Tibial artery (tissue), 4 donors: Measurements from ENCODE around the gene ZNF576.

Source experiments
- DNase-seq, 2 donors: peaks; one replicate each; pipeline ENCODE4 v3.0.0-alpha.2; 2019
- H3K27ac ChIP-seq, 2 donors: fragments of 200-600 bp; sonication (generic) in 1 of 2; 1 replicate in 1 of 2; 2 replicates in 1 of 2; pipeline ENCODE4 v1.5.1; 2018 to 2019; ENCODE audit warnings: mild to moderate bottlenecking in 1 of 2
- H3K27me3 ChIP-seq, 2 donors: fragments of 200-600 bp; sonication (generic) in 1 of 2; one replicate each; pipeline versions ENCODE4 v1.5.1 to v1.6.0; 2016 to 2019
- H3K36me3 ChIP-seq, 3 donors: fragments of 200-600 bp; sonication (generic) in 2 of 3; one replicate each; pipeline ENCODE4 v1.5.1; 2016 to 2019; ENCODE audit warnings: mild to moderate bottlenecking in 2 of 3
- H3K4me1 ChIP-seq, 4 donors: fragments of 200-600 bp; sonication (generic) in 2 of 4; 1 replicate in 3 of 4; 2 replicates in 1 of 4; pipeline ENCODE4 v1.5.1; 2016 to 2019
- H3K4me3 ChIP-seq, 2 donors: fragments of 200-600 bp; sonication (generic) in 1 of 2; 1 replicate in 1 of 2; 2 replicates in 1 of 2; pipeline ENCODE4 v1.5.1; 2018 to 2019; ENCODE audit warnings: mild to moderate bottlenecking in 2 of 2
- H3K9me3 ChIP-seq, 3 donors: fragments of 200-600 bp; sonication (generic) in 1 of 3; one replicate each; pipeline ENCODE4 v1.5.1; 2016 to 2019
- intact Hi-C: fragments of 100-400 bp; cut with DNase I; formaldehyde crosslinking; loops from one replicate; pipeline ENCODE4 v1.15.0; 2023; ENCODE audit warnings: low total_unique reads
- TF ChIP-seq, protein P1 (sequence below), 2 experiments: fragments of 200-600 bp in 1 of 2; fragments of 450-650 bp in 1 of 2; IDR thresholded peaks; one replicate each; pipeline ENCODE4 v1.5.1; 2017 to 2019; ENCODE audit warnings: antibody characterized with exemption in 2 of 2, mild to moderate bottlenecking in 1 of 2, moderate library complexity in 1 of 2

The ZNF576 gene

DNA sequence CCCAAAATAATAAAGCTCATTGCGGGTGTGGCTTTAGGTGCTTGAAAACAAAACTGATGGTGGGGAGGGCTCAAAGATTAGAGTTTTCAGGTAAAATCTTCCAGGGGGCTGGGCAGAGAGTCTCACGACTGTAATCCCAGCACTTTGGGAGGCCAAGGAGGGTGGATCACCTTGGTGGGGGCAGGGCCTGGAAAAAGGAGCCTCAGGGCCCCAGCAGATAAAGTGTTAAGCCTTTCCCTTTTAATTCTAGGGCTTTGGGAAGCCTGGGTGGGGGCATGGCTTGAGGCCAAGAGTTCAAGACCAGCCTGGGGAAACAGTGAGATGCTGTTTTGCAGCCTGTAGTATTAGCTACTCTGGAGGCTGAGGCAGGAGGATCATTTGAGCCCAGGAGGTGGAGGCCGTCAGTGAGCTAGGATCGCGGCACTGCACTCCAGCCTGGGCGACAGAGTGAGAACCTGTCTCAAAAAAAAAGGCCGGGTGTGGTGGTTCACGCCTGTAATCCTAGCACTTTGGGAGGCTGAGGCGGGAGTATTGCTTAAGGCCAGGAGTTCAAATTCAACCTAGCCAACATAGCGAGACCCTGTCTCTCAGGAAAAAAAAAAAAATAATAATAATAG, 2.2 kb upstream of the ZNF576 start:
- TF ChIP-seq, protein P1, sequence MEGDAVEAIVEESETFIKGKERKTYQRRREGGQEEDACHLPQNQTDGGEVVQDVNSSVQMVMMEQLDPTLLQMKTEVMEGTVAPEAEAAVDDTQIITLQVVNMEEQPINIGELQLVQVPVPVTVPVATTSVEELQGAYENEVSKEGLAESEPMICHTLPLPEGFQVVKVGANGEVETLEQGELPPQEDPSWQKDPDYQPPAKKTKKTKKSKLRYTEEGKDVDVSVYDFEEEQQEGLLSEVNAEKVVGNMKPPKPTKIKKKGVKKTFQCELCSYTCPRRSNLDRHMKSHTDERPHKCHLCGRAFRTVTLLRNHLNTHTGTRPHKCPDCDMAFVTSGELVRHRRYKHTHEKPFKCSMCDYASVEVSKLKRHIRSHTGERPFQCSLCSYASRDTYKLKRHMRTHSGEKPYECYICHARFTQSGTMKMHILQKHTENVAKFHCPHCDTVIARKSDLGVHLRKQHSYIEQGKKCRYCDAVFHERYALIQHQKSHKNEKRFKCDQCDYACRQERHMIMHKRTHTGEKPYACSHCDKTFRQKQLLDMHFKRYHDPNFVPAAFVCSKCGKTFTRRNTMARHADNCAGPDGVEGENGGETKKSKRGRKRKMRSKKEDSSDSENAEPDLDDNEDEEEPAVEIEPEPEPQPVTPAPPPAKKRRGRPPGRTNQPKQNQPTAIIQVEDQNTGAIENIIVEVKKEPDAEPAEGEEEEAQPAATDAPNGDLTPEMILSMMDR (IDR thresholded peaks at IDR 0.05) = no peak
- Histone ChIP-seq H3K4me1 (peaks cover 0 to 47% (median 38%) of the 10 kb centered on the region in 4 donors), H3K36me3 (peaks cover 20 to 66% (median 32%) of the 10 kb centered on the region in 3 donors), H3K27ac (peak overlapping the region; percentile 11 to 90), H3K4me3 (peak overlapping the region; percentile 67 to 80), H3K27me3 (no peaks in the 10 kb centered on the region), H3K9me3 (no peaks in the 10 kb centered on the region)
- DNase-seq = no peak
- intact Hi-C loops = no loop called here

DNA sequence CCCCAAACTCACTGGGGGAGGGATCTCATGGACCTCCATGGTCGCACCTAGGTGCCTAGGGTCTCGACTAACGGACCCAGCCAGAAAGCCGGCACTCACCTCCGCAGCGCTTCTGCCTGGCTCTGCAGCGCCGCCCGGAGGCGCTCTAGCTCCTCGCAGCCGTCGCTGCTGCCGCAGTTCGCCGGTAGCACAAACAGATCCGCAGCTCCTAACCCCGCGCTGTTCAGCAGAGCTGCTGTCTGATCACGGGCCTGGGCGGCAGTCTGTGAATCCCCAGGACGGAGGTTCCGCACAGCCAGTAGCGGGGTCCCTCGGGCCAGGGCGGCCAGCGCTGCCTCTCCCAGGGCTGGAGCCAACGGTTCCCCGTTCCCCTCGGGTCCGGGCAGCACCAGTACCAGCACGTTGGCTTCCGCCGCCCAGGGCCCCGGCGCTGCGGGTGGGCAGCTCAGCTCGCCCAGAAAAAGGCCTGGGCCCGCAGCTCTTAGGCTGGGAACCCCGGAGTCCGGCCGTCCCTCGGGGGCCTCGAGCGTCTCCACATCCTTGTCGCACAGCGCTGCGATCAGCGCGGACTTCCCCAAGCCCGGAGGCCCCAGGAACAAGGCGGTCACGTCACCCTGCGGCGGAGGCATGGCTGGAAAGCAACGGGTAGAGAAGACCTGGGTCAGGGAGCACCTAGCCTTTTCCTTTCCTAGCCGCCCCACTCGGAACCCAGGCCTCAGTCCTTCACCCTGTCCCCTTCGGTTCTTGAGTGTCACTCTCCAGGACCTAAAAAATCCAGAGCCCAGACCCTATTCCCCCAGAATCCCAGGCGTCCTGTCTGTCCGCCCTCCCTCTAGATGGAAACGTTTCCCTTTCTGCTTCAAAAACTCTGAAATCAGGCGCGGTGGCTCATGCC, 1.4 kb upstream of the ZNF576 start:
- H3K27me3 ChIP-seq = no peaks in the 10 kb centered on the region
- no peak for DNase-seq
- H3K9me3 ChIP-seq = no peaks in the 10 kb centered on the region
- H3K4me3 ChIP-seq = peak overlapping the region; percentile 67 to 80
- H3K36me3 ChIP-seq = peaks cover 24 to 66% (median 40%) of the 10 kb centered on the region in 3 donors
- intact Hi-C loops = loop anchor here (5.0 kb wide), 1 partner anchor 68 kb away; the partner anchor contains the start of gene ETHE1
- H3K4me1 ChIP-seq = peaks cover 0 to 47% (median 38%) of the 10 kb centered on the region in 4 donors
- H3K27ac ChIP-seq = peak overlapping the region; percentile 90 to 96
- TF ChIP-seq, protein P1 (IDR thresholded peaks at IDR 0.05) = peak; percentile 31 to 43

DNA sequence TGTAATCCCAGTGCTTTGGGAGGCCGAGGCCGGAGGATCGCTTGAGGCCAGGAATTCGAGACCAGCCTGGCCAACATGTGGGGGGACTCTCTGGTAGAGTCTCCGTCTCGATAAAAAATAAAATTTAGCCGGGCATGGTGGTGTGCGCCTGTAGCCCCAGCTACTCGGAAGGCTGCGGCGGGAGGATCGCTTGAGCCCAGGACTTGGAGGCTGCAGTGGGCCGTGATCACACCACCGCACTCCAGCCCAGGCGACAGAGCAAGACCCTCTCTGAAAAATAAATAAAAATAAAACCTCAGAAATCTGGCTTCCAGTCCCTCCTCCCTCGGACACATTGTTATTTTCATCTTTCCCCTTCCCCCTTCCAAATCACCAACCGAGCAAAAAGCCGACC, 793 bp upstream of the ZNF576 start:
- intact Hi-C loops = loop anchor here (5.0 kb wide), 1 partner anchor 68 kb away; the partner anchor contains the start of gene ETHE1
- DNase-seq = no peak
- TF ChIP-seq, protein P1 (IDR thresholded peaks at IDR 0.05) = no peak
- Histone ChIP-seq H3K4me1 (peaks cover 0 to 47% (median 38%) of the 10 kb centered on the region in 4 donors), H3K9me3 (no peaks in the 10 kb centered on the region), H3K27me3 (no peaks in the 10 kb centered on the region), H3K27ac (peak overlapping the region; percentile 90 to 96), H3K4me3 (peak overlapping the region; percentile 67 to 80), H3K36me3 (peaks cover 24 to 66% (median 46%) of the 10 kb centered on the region in 3 donors)

DNA sequence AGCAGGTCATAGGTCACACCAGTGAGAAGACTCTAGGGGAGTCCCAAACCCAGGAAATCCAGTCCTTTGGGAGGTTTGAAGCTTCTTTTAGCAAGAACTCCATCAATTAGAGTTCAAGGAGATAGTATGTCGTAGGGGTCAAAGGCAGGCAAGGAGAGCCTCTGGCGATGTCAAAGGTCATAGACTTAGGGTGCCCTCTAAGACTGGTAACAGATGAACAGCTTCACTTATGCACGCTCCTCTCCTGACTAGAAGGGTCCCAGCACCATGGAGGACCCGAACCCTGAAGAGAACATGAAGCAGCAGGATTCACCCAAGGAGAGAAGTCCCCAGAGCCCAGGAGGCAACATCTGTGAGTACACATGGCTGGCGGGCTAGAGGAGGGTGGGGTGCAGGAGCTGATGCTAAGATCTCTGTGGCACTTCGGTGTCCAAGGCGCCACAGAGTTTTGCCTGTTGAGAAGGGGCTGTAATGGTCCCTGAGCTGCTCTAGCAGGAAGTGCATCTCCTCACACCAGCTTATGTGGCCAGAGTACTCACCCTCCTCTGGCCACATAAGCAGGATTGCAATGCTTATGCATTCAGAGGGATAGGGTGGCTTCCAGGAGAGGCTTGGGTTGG, 557 bp downstream of the ZNF576 start:
- Histone ChIP-seq H3K4me1 (peaks cover 0 to 47% (median 38%) of the 10 kb centered on the region in 4 donors), H3K36me3 (peaks cover 22 to 56% (median 48%) of the 10 kb centered on the region in 3 donors)
- intact Hi-C loops = loop anchor here (1.0 to 5.0 kb wide), 2 partner anchors 22 to 70 kb away; partner anchors contain the start of genes ETHE1, PINLYP and XRCC1

DNA sequence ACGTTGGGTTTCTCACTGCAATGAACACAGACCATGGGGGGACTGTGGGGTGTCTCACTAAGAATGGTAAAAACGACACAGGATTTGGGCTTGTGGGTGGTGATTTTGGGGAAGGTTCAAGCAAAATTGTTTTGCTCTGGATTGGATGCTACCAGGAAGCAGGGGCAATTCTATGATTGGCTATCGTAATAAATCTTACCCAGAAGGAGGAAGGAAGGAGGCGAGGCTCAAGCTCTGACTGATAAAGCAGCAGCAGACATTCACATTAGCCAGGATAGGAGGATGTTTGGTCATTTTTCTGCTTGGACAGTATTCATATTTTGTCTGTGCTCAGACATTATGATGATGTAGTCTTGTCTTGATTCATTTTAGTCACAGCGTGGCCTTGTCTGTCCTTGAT, 1.5 kb downstream of the ZNF576 start:
- Histone ChIP-seq H3K9me3 (no peaks in the 10 kb centered on the region), H3K27me3 (no peaks in the 10 kb centered on the region), H3K27ac (no peak overlapping the region), H3K4me1 (peaks cover 0 to 47% (median 38%) of the 10 kb centered on the region in 4 donors), H3K4me3 (no peak overlapping the region), H3K36me3 (peaks cover 13 to 47% (median 39%) of the 10 kb centered on the region in 3 donors)
- no peak for DNase-seq
- TF ChIP-seq, protein P1 (IDR thresholded peaks at IDR 0.05) = no peak
- intact Hi-C loops = loop anchor here (5.0 kb wide), 1 partner anchor 71 kb away; the partner anchor contains the start of gene ETHE1

More for the DNA sequence above, 557 bp downstream of the ZNF576 start:
- H3K4me3 ChIP-seq = peak overlapping the region; percentile 67 to 80
- no peaks in the 10 kb centered on the region for H3K9me3 ChIP-seq
- H3K27me3 ChIP-seq = no peaks in the 10 kb centered on the region
- H3K27ac ChIP-seq = peak overlapping the region; percentile 93 to 96
- no peak for DNase-seq
- TF ChIP-seq, protein P1 (IDR thresholded peaks at IDR 0.05) = no peak
